ENCODE data around the gene TMX4.

Gene TMX4

GRCh38 chr20:7975851-7976414 lies 43.6 kb downstream of the TMX4 start:
- Histone ChIP-seq H3K36me3 (ENCODE audit: insufficient read depth, low read length) (peaks cover 27% of the 10 kb centered on the region; the same call in 1 of the 2 replicates), H3K9me3 (ENCODE audit: low read length) (no peaks in the 10 kb centered on the region), H3K27me3 (ENCODE audit: insufficient read depth, low read length) (no peaks in the 10 kb centered on the region), H3K27ac (ENCODE audit: low read depth, low read length, poor library complexity, severe bottlenecking) (no peak overlapping the region), H3K4me2 (ENCODE audit: low read length) (no peak overlapping the region), H3K9me2 (ENCODE audit: low read depth, low read length) (no peaks in the 10 kb centered on the region), H3F3A (ENCODE audit: insufficient read depth, low read length) (no peaks in the 10 kb centered on the region), H3K9ac (ENCODE audit: low read length) (no peak overlapping the region), H2AFZ (ENCODE audit: low read length) (no peak overlapping the region), H3K4me1 (ENCODE audit: insufficient read depth, low read length, severe bottlenecking) (no peaks in the 10 kb centered on the region), H3K4me3 (ENCODE audit: low read depth, low read length, poor library complexity, severe bottlenecking) (no peak overlapping the region), H4K20me1 (ENCODE audit: insufficient read depth, low read length) (no peaks in the 10 kb centered on the region), H3K79me2 (ENCODE audit: insufficient read depth, low read length) (no peaks in the 10 kb centered on the region)
- TF ChIP-seq EZH2 (IDR thresholded peaks at IDR 0.05; ENCODE audit: borderline replicate concordance, low read length) (no peak), CTCF (IDR thresholded peaks at IDR 0.05; ENCODE audit: low read length) (no peak)

- H3K36me3 ChIP-seq (ENCODE audit: insufficient read depth, low read length), result peaks cover 18% of the 10 kb centered on the region; the same call in 1 of the 2 replicates
- H3K27me3 ChIP-seq (ENCODE audit: insufficient read depth, low read length), result no peaks in the 10 kb centered on the region
- no peaks in the 10 kb centered on the region for H3K4me1 ChIP-seq (ENCODE audit: insufficient read depth, low read length, severe bottlenecking)
- H3K4me3 ChIP-seq (ENCODE audit: low read depth, low read length, poor library complexity, severe bottlenecking), result no peak overlapping the region
- no peaks in the 10 kb centered on the region for H3K79me2 ChIP-seq (ENCODE audit: insufficient read depth, low read length)
- H3K9ac ChIP-seq (ENCODE audit: low read length), result no peak overlapping the region
- no peaks in the 10 kb centered on the region for H4K20me1 ChIP-seq (ENCODE audit: insufficient read depth, low read length)
- TF ChIP-seq CTCF (IDR thresholded peaks at IDR 0.05; ENCODE audit: low read length), result no peak
- no peak for TF ChIP-seq EZH2 (IDR thresholded peaks at IDR 0.05; ENCODE audit: borderline replicate concordance, low read length)
- no peaks in the 10 kb centered on the region for H3K9me3 ChIP-seq (ENCODE audit: low read length)
- H3K27ac ChIP-seq (ENCODE audit: low read depth, low read length, poor library complexity, severe bottlenecking), result no peak overlapping the region
- H3F3A ChIP-seq (ENCODE audit: insufficient read depth, low read length), result no peaks in the 10 kb centered on the region
- H2AFZ ChIP-seq (ENCODE audit: low read length), result no peak overlapping the region
- H3K4me2 ChIP-seq (ENCODE audit: low read length), result no peak overlapping the region
- no peaks in the 10 kb centered on the region for H3K9me2 ChIP-seq (ENCODE audit: low read depth, low read length)
These were observed 44.7 kb downstream of the TMX4 start for GRCh38 chr20:7974785-7975435.

- Histone ChIP-seq H3K4me1 (ENCODE audit: insufficient read depth, low read length, severe bottlenecking) (no peaks in the 10 kb centered on the region), H3K27ac (ENCODE audit: low read depth, low read length, poor library complexity, severe bottlenecking) (no peak overlapping the region), H3K36me3 (ENCODE audit: insufficient read depth, low read length) (no peaks in the 10 kb centered on the region), H3K9me3 (ENCODE audit: low read length) (no peaks in the 10 kb centered on the region), H3K4me2 (ENCODE audit: low read length) (no peak overlapping the region), H3K79me2 (ENCODE audit: insufficient read depth, low read length) (no peaks in the 10 kb centered on the region), H3K9ac (ENCODE audit: low read length) (no peak overlapping the region), H4K20me1 (ENCODE audit: insufficient read depth, low read length) (no peaks in the 10 kb centered on the region), H3F3A (ENCODE audit: insufficient read depth, low read length) (no peaks in the 10 kb centered on the region), H3K4me3 (ENCODE audit: low read depth, low read length, poor library complexity, severe bottlenecking) (no peak overlapping the region), H2AFZ (ENCODE audit: low read length) (no peak overlapping the region), H3K9me2 (ENCODE audit: low read depth, low read length) (no peaks in the 10 kb centered on the region), H3K27me3 (ENCODE audit: insufficient read depth, low read length) (no peaks in the 10 kb centered on the region)
- TF ChIP-seq CTCF (IDR thresholded peaks at IDR 0.05; ENCODE audit: low read length), result no peak
- no peak for TF ChIP-seq EZH2 (IDR thresholded peaks at IDR 0.05; ENCODE audit: borderline replicate concordance, low read length)
These were observed 47.9 kb downstream of the TMX4 start for GRCh38 chr20:7971536-7972280.

Data from OCI-LY1 (cell line).